BLaER1 treated with 17β-estradiol and CSF1 and Interleukin-3, amounts not matched to agents 10 nM and 100 nM (cell line): ENCODE results near the gene CDC26.

Source experiments
- H3K27ac ChIP-seq, 11 experiments: shearing (Covaris generic); formaldehyde crosslinking; 2 replicates each; pipeline ENCODE4 v1.8.1; 2022
- H3K27me3 ChIP-seq, 11 experiments: shearing (Covaris generic); formaldehyde crosslinking; 2 replicates each; pipeline ENCODE4 v1.8.1; 2022
- H3K36me3 ChIP-seq, 11 experiments: shearing (Covaris generic); formaldehyde crosslinking; 2 replicates each; pipeline ENCODE4 v1.8.1; 2022
- H3K4me1 ChIP-seq, 10 experiments: shearing (Covaris generic); formaldehyde crosslinking; 2 replicates each; pipeline ENCODE4 v1.8.1; 2022
- H3K4me2 ChIP-seq, 11 experiments: shearing (Covaris generic); formaldehyde crosslinking; 2 replicates each; pipeline ENCODE4 v1.8.1; 2022
- H3K4me3 ChIP-seq, 10 experiments: shearing (Covaris generic); formaldehyde crosslinking; 2 replicates each; pipeline ENCODE4 v1.8.1; 2022
- H3K9ac ChIP-seq, 11 experiments: shearing (Covaris generic); formaldehyde crosslinking; 2 replicates each; pipeline ENCODE4 v1.8.1; 2022
- H3K9me3 ChIP-seq, 11 experiments: shearing (Covaris generic); formaldehyde crosslinking; replicated peaks in 1 of 11; 2 replicates each; pipeline ENCODE4 v1.8.1; 2022
- H4K20me1 ChIP-seq, 11 experiments: shearing (Covaris generic); formaldehyde crosslinking; 2 replicates each; pipeline ENCODE4 v1.8.1; 2022
- Cebpa-rat ChIP-seq, 11 experiments: shearing (Covaris generic); IDR thresholded peaks; 2 replicates each; pipeline ENCODE4 v1.8.1; 2022

The CDC26 gene

GRCh38 chr9:113275157-113276131 lies at the start of gene CDC26, which contains the start of gene PRPF4:
Gene CDC26 (minus strand): TSS chr9:113275572. CDS start chr9:113272507, 3,065 bp downstream.
Gene PRPF4 (plus strand): TSS chr9:113275658. CDS start chr9:113275744, 86 bp downstream.
- peak within 1 kb of the TSS; percentile 82 to 96 (median 92) for H3K4me2 ChIP-seq
- peak within 1 kb of the TSS; percentile 72 to 97 (median 86) for H3K4me3 ChIP-seq
- peaks cover 67 to 73% (median 70%) of the 10 kb centered on the region in 11 experiments for H3K36me3 ChIP-seq
- no peaks in the 10 kb centered on the region for H3K27me3 ChIP-seq
- H3K9me3 ChIP-seq: no peaks in the 10 kb centered on the region
- peaks cover 22 to 41% (median 33%) of the 10 kb centered on the region in 10 experiments for H3K4me1 ChIP-seq
- no peak for TF ChIP-seq Cebpa-rat (IDR thresholded peaks at IDR 0.05)
- H4K20me1 ChIP-seq: peaks cover 0 to 25% (median 9%) of the 10 kb centered on the region in 11 experiments; a peak in 14 of 22 replicates
- peak within 1 kb of the TSS; percentile 87 to 97 (median 92) for H3K9ac ChIP-seq
- H3K27ac ChIP-seq: peak within 1 kb of the TSS; percentile 84 to 96 (median 92)

DNA sequence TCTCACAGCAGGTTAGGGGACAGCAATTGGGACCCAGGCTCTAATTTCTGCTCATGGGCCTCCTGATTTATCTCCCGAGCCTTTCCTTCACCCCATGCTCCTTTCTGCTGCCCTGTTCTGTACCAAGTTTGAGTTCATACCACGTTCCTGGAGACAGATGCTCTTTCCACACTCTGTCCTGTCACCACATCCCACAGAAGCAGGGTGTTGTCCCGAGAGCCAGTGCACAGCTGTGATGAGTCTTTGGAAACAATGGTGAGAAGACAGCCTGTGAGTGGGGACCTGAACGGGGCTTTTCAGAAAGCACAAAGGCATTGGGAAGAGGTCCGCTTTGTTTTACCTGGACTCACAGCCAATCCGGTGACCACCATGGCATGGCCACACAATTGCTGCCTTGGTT lies 47.3 kb upstream of the CDC26 start:
- H3K4me1 ChIP-seq: no peaks in the 10 kb centered on the region
- H3K4me2 ChIP-seq: no peak overlapping the region
- H3K27me3 ChIP-seq: no peaks in the 10 kb centered on the region
- no peak overlapping the region for H3K9ac ChIP-seq
- H3K36me3 ChIP-seq: peaks cover 0 to 18% (median 0%) of the 10 kb centered on the region in 11 experiments; a peak in 3 of 22 replicates
- no peak overlapping the region for H3K27ac ChIP-seq
- no peaks in the 10 kb centered on the region for H4K20me1 ChIP-seq
- H3K4me3 ChIP-seq: no peak overlapping the region
- H3K9me3 ChIP-seq: no peaks in the 10 kb centered on the region
- TF ChIP-seq Cebpa-rat (IDR thresholded peaks at IDR 0.05): no peak

GRCh38 chr9:113320051-113320450 lies 44.7 kb upstream of the CDC26 start:
- H3K36me3 ChIP-seq: peaks cover 0 to 18% (median 0%) of the 10 kb centered on the region in 11 experiments; a peak in 3 of 22 replicates
- H3K9ac ChIP-seq: no peak overlapping the region
- H3K4me1 ChIP-seq: no peaks in the 10 kb centered on the region
- H3K9me3 ChIP-seq: no peaks in the 10 kb centered on the region
- H3K27ac ChIP-seq: no peak overlapping the region
- no peak overlapping the region for H3K4me2 ChIP-seq
- no peak for TF ChIP-seq Cebpa-rat (IDR thresholded peaks at IDR 0.05)
- no peak overlapping the region for H3K4me3 ChIP-seq
- H3K27me3 ChIP-seq: no peaks in the 10 kb centered on the region; a peak in 1 of 22 replicates
- no peaks in the 10 kb centered on the region for H4K20me1 ChIP-seq

DNA sequence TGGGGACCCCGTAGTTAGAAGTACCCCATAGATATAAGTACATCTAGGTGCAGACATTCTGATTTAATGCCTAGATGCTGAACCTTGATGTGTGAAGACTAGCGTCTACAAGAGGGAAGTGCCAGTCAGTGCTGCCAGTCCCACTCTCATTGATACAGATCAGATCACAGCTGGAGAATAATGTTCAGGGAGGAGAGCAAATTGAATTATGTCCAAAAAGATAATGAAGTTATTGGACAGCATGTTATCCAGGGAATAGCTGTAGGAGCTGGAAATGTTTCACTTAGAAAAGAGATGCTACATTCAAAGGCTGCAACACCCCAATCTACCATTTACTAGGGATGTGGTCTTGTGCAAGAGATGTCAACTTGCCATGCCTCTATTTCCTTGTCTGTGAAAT lies 43.7 kb upstream of the CDC26 start:
- TF ChIP-seq Cebpa-rat (IDR thresholded peaks at IDR 0.05): no peak
- no peaks in the 10 kb centered on the region for H3K4me1 ChIP-seq

DNA sequence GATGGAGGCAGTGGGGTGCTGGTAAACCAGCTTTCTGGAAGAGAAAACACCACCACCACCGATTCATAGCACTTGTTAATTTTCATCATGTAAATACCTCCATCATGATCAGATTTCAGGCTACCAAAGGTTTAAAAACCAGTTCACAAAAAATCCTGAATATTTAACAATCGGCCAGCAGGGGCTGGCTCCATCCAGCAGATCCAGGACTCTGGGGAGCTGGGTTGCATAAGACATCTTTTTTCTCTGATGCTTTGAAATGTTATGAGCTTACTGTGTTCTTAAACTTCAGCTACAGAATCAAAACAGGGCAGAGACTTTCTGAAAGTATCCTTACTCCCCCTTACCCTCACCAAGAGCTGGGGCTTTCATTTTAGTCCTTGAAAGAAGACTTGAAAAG lies 42.4 kb upstream of the CDC26 start:
- Histone ChIP-seq H3K36me3 (peaks cover 0 to 18% (median 0%) of the 10 kb centered on the region in 11 experiments; a peak in 3 of 22 replicates), H3K4me2 (no peak overlapping the region), H3K4me3 (no peak overlapping the region), H3K9ac (no peak overlapping the region), H3K27ac (no peak overlapping the region), H3K9me3 (no peaks in the 10 kb centered on the region), H3K27me3 (no peaks in the 10 kb centered on the region; a peak in 1 of 22 replicates), H3K4me1 (no peaks in the 10 kb centered on the region), H4K20me1 (no peaks in the 10 kb centered on the region)
- TF ChIP-seq Cebpa-rat (IDR thresholded peaks at IDR 0.05): no peak

More for the DNA sequence above, 43.7 kb upstream of the CDC26 start:
- Histone ChIP-seq H3K4me2 (no peak overlapping the region), H3K27ac (no peak overlapping the region), H3K9me3 (no peaks in the 10 kb centered on the region), H3K9ac (no peak overlapping the region), H3K4me3 (no peak overlapping the region), H4K20me1 (no peaks in the 10 kb centered on the region), H3K36me3 (peaks cover 0 to 18% (median 0%) of the 10 kb centered on the region in 11 experiments; a peak in 3 of 22 replicates), H3K27me3 (no peaks in the 10 kb centered on the region; a peak in 1 of 22 replicates)

GRCh38 chr9:113316030-113316429 lies 40.7 kb upstream of the CDC26 start:
- Histone ChIP-seq H3K36me3 (peaks cover 0 to 18% (median 0%) of the 10 kb centered on the region in 11 experiments; a peak in 3 of 22 replicates), H4K20me1 (no peaks in the 10 kb centered on the region), H3K9me3 (no peaks in the 10 kb centered on the region), H3K4me2 (no peak overlapping the region), H3K27ac (no peak overlapping the region), H3K4me1 (no peaks in the 10 kb centered on the region), H3K9ac (no peak overlapping the region), H3K27me3 (no peaks in the 10 kb centered on the region; a peak in 1 of 22 replicates), H3K4me3 (no peak overlapping the region)
- TF ChIP-seq Cebpa-rat (IDR thresholded peaks at IDR 0.05): no peak

- Histone ChIP-seq H3K27me3 (no peaks in the 10 kb centered on the region; a peak in 1 of 22 replicates), H3K4me1 (no peaks in the 10 kb centered on the region), H3K4me3 (no peak overlapping the region), H3K27ac (no peak overlapping the region), H3K36me3 (peaks cover 0 to 18% (median 0%) of the 10 kb centered on the region in 11 experiments; a peak in 3 of 22 replicates), H3K4me2 (no peak overlapping the region), H4K20me1 (no peaks in the 10 kb centered on the region), H3K9me3 (no peaks in the 10 kb centered on the region), H3K9ac (no peak overlapping the region)
- no peak for TF ChIP-seq Cebpa-rat (IDR thresholded peaks at IDR 0.05)
Measured at GRCh38 chr9:113315231-113315630, 39.9 kb upstream of the CDC26 start.

DNA sequence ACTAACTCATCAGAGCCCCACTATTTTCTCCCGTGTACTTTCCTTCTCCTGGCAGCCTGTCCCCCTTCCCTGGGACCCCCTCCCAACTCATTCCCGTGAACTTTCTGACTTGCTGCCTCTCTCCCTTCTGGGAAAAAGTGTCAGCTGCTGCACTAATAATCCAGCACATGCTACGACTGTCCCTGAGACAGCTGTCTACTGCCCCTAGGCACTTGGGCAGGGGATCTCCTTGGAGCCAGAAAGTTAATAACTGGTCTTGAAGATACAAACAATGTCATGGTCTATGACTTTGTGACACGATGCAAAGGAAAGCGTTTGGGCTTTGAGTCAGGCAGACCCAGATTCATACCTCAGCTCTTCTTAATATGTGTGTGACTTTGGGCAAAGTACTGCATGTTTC lies 37.9 kb upstream of the CDC26 start:
- peaks cover 0 to 2% (median 0%) of the 10 kb centered on the region in 11 experiments; a peak in 2 of 22 replicates for H3K36me3 ChIP-seq
- H4K20me1 ChIP-seq: no peaks in the 10 kb centered on the region
- H3K9me3 ChIP-seq: no peaks in the 10 kb centered on the region
- H3K27ac ChIP-seq: no peak overlapping the region
- H3K27me3 ChIP-seq: no peaks in the 10 kb centered on the region; a peak in 1 of 22 replicates
- no peak overlapping the region for H3K9ac ChIP-seq
- no peak overlapping the region for H3K4me2 ChIP-seq
- no peak overlapping the region for H3K4me3 ChIP-seq
- H3K4me1 ChIP-seq: no peaks in the 10 kb centered on the region
- TF ChIP-seq Cebpa-rat (IDR thresholded peaks at IDR 0.05): no peak

DNA sequence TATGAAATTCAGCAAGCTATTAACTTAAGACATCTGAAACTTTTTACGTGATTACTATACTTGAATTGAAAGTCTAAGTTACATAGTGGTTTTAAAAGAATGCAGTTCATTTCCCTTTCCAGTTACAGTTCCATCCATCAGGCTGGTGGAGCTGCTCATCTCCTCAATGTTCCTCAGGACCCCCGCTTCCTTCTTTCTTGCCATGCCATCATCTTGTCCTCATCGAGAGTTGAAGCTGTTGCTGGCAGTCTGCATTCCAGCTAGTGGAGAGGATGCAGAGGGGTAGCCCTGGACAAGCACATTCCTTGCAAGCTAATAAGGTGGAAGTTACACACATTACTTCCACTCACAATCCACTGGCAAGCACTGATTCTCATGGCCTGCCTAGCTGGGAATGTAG lies 36.6 kb upstream of the CDC26 start:
- Histone ChIP-seq H4K20me1 (no peaks in the 10 kb centered on the region), H3K4me1 (no peaks in the 10 kb centered on the region), H3K4me2 (no peak overlapping the region), H3K4me3 (no peak overlapping the region), H3K36me3 (no peaks in the 10 kb centered on the region), H3K27ac (no peak overlapping the region), H3K27me3 (no peaks in the 10 kb centered on the region; a peak in 1 of 22 replicates), H3K9me3 (no peaks in the 10 kb centered on the region), H3K9ac (no peak overlapping the region)
- TF ChIP-seq Cebpa-rat (IDR thresholded peaks at IDR 0.05): no peak
